Ishikawa (cell line): ENCODE measurements around the gene SHISA9.

ENCODE experiments used
- CEBPB ChIP-seq: IDR thresholded peaks from 2 replicates; pipeline ENCODE4 v1.6.1; 2012
- CREB1 ChIP-seq: IDR thresholded peaks from 2 replicates; pipeline ENCODE4 v1.6.1; 2012; ENCODE audit warnings: low read depth
- EGR1 ChIP-seq: IDR thresholded peaks from 2 replicates; pipeline ENCODE4 v1.6.1; 2012
- EP300 ChIP-seq: IDR thresholded peaks from 2 replicates; pipeline ENCODE4 v1.6.1; 2012; ENCODE audit warnings: borderline replicate concordance
- FOXM1 ChIP-seq: IDR thresholded peaks from 2 replicates; pipeline ENCODE4 v1.6.1; 2012; ENCODE audit warnings: low read depth, borderline replicate concordance
- MAX ChIP-seq: IDR thresholded peaks from 2 replicates; pipeline ENCODE4 v1.6.1; 2012
- NFIC ChIP-seq: IDR thresholded peaks from 2 replicates; pipeline ENCODE4 v1.6.1; 2012
- RAD21 ChIP-seq: IDR thresholded peaks from 2 replicates; pipeline ENCODE4 v1.6.1; 2012; ENCODE audit warnings: low read depth
- REST ChIP-seq: IDR thresholded peaks from 2 replicates; pipeline ENCODE4 v1.6.1; 2012; ENCODE audit warnings: low read depth, mild to moderate bottlenecking
- TAF1 ChIP-seq: IDR thresholded peaks from 2 replicates; pipeline ENCODE4 v1.6.1; 2012; ENCODE audit warnings: low read depth, mild to moderate bottlenecking
- TCF12 ChIP-seq: IDR thresholded peaks from 2 replicates; pipeline ENCODE4 v1.6.1; 2012; ENCODE audit warnings: low read depth
- TEAD4 ChIP-seq: IDR thresholded peaks from 2 replicates; pipeline ENCODE4 v1.6.1; 2012
- USF1 ChIP-seq: IDR thresholded peaks from 2 replicates; pipeline ENCODE4 v1.6.1; 2012
- YY1 ChIP-seq: IDR thresholded peaks from 2 replicates; pipeline ENCODE4 v1.6.1; 2012; ENCODE audit warnings: low read depth
- ZBTB7A ChIP-seq: IDR thresholded peaks from 2 replicates; pipeline ENCODE4 v1.6.1; 2012; ENCODE audit warnings: low read depth

SHISA9 gene

GRCh38 chr16:13178318-13178717 is 276.9 kb downstream of the SHISA9 start:
- no peak for TF ChIP-seq CEBPB
- no peak for TF ChIP-seq TCF12
- no peak for TF ChIP-seq RAD21
- TF ChIP-seq MAX, result no peak
- TF ChIP-seq USF1, result no peak
- no peak for TF ChIP-seq CREB1
- no peak for TF ChIP-seq TAF1
- TF ChIP-seq REST, result no peak
- no peak for TF ChIP-seq EGR1
- TF ChIP-seq ZBTB7A, result no peak
- no peak for TF ChIP-seq NFIC
- no peak for TF ChIP-seq EP300
- no peak for TF ChIP-seq TEAD4
- TF ChIP-seq YY1, result no peak
- TF ChIP-seq FOXM1, result no peak

- TF ChIP-seq NFIC, result no peak
- TF ChIP-seq REST, result no peak
Measured at GRCh38 chr16:13181432-13181831, 280.0 kb downstream of the SHISA9 start.

- TF ChIP-seq NFIC, result no peak
- no peak for TF ChIP-seq TAF1
- no peak for TF ChIP-seq USF1
- no peak for TF ChIP-seq MAX
- TF ChIP-seq EP300, result no peak
- no peak for TF ChIP-seq CEBPB
- TF ChIP-seq TEAD4, result no peak
- TF ChIP-seq EGR1, result no peak
- TF ChIP-seq YY1, result no peak
- TF ChIP-seq CREB1, result no peak
- no peak for TF ChIP-seq FOXM1
- TF ChIP-seq RAD21, result no peak
- TF ChIP-seq REST, result no peak
Measured at GRCh38 chr16:13186813-13187212, 285.4 kb downstream of the SHISA9 start.

GRCh38 chr16:13189250-13189649 is 287.9 kb downstream of the SHISA9 start:
- TF ChIP-seq FOXM1, result no peak

GRCh38 chr16:13193721-13194120 is 292.3 kb downstream of the SHISA9 start:
- TF ChIP-seq CEBPB (no peak), USF1 (no peak), MAX (no peak), EP300 (no peak), NFIC (no peak), TAF1 (no peak), ZBTB7A (no peak), FOXM1 (no peak), EGR1 (no peak), CREB1 (no peak), YY1 (no peak), TEAD4 (no peak), REST (no peak)
